ENCODE results near the gene PDE8B.

- no peak for TF ChIP-seq REST (IDR thresholded peaks at IDR 0.05; ENCODE audit: unreplicated experiment)
- no peak for TF ChIP-seq POLR2AphosphoS5 (IDR thresholded peaks at IDR 0.05; ENCODE audit: low read depth)
- TF ChIP-seq EZH2 (IDR thresholded peaks at IDR 0.05; ENCODE audit: low read depth, unreplicated experiment): no peak
- TF ChIP-seq CTCF (conservative IDR thresholded peaks at IDR 0.05; ENCODE audit: low read depth in 2 of 2): no peak
- no peak for TF ChIP-seq EZH2phosphoT487 (IDR thresholded peaks at IDR 0.05; ENCODE audit: unreplicated experiment)
- no peak for TF ChIP-seq CREB1 (CRISPR knock-in tag; IDR thresholded peaks at IDR 0.05; ENCODE audit: low read depth)
- TF ChIP-seq ZNF462 (CRISPR knock-in tag; IDR thresholded peaks at IDR 0.05): no peak
- TF ChIP-seq ETS1 (IDR thresholded peaks at IDR 0.05): no peak
- no peak for TF ChIP-seq JUNB (IDR thresholded peaks at IDR 0.05; ENCODE audit: unreplicated experiment)
- TF ChIP-seq STAT1 (IDR thresholded peaks at IDR 0.05; ENCODE audit: unreplicated experiment): no peak
Observed at GRCh38 chr5:77267496-77267895, 57.0 kb downstream of the PDE8B start.

All from GM23338 (cell line).